SW 1271 (cell line): ENCODE results near the gene AKAP13.
"Not testable (repeated sequence)": the region's sequence is repeated elsewhere in the genome, so short reads cannot be mapped to it uniquely, and the experiment has no call there.

ENCODE experiments used
- DNase-seq, 2 experiments: peaks; one replicate each; lab custom pipeline; 2025; lab: John Stamatoyannopoulos, UW

AKAP13 gene

GRCh38 chr15:85793641-85794597 is 413.5 kb downstream of the AKAP13 start:
- peak in 1 of 2 experiments; percentile 47 for DNase-seq

- DNase-seq, result peak; percentile 78 to 96
Measured at GRCh38 chr15:85794598-85795336, 414.4 kb downstream of the AKAP13 start, which contains the start of gene KLHL25. KLHL25 (minus strand) TSS chr15:85794925; CDS start chr15:85769810, 25,115 bp downstream.

- DNase-seq, result no peak
Measured at GRCh38 chr15:85795337-85796305, 415.2 kb downstream of the AKAP13 start.

DNA sequence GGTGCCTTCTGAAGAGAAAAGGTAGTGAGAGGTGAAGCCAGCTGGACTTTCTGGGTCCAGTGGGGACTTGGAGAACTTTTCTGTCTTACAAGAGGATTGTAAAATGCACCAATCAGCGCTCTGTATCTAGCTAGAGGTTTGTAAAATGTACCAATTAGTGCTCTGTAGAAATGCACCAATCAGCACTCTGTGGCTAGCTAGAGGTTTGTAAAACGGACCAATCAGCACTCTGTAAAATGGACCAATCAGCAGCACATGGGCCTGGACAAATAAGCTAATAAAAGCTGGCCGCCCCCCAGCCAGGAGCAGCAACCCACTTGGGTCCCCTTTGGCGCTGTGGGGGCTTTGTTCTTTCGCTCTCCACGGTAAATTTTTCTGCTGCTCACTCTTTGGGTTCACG is 416.0 kb downstream of the AKAP13 start:
- not testable (repeated sequence) for DNase-seq
